Heart left ventricle (tissue), 16 donors: ENCODE measurements around the gene MAP1LC3A. TPM values are rescaled to one million over a fixed set of nuclear protein-coding genes. Genes with fewer than 3 reads are reported as not detected.

Source experiments
- ATAC-seq, 4 donors: fragments of 200-7000 bp; cut with Tn5 transposase; one replicate each; pipeline ENCODE4 v1.9.1; 2020 to 2022; ENCODE audit warnings: moderate library complexity in 4 of 4, mild to moderate bottlenecking in 3 of 4, moderate number of reproducible peaks in 1 of 4
- DNase-seq, 5 donors: peaks; one replicate each; pipeline ENCODE4 v3.0.0-alpha.2; 2020
- H3K27ac ChIP-seq, 12 donors: fragments of 200-600 bp; sonication (generic) in 4 of 12; one replicate each; pipeline versions ENCODE4 v1.5.0 to v1.8.0; 2016 to 2022; ENCODE audit warnings: mild to moderate bottlenecking in 2 of 12
- H3K27me3 ChIP-seq, 9 donors: fragments of 200-600 bp; sonication (generic) in 2 of 9; one replicate each; pipeline versions ENCODE4 v1.5.1 to v1.8.0; 2016 to 2022; ENCODE audit warnings: mild to moderate bottlenecking in 3 of 9
- H3K36me3 ChIP-seq, 9 donors: fragments of 200-600 bp; sonication (generic) in 2 of 9; one replicate each; pipeline versions ENCODE4 v1.5.0 to v1.8.0; 2018 to 2022; ENCODE audit warnings: mild to moderate bottlenecking in 2 of 9
- H3K4me1 ChIP-seq, 12 donors: fragments of 200-600 bp; sonication (generic) in 4 of 12; one replicate each; pipeline versions ENCODE4 v1.5.0 to v1.8.0; 2016 to 2022; ENCODE audit warnings: mild to moderate bottlenecking in 3 of 12
- H3K4me3 ChIP-seq, 12 donors: fragments of 200-600 bp; sonication (generic) in 4 of 12; one replicate each; pipeline versions ENCODE4 v1.5.0 to v1.8.0; 2017 to 2022; ENCODE audit warnings: mild to moderate bottlenecking in 9 of 12, moderate library complexity in 4 of 12
- H3K9me3 ChIP-seq, 12 donors: fragments of 200-600 bp; sonication (generic) in 4 of 12; one replicate each; pipeline versions ENCODE4 v1.5.0 to v1.8.0; 2016 to 2022; ENCODE audit warnings: mild to moderate bottlenecking in 1 of 12
- POLR2A ChIP-seq, 2 donors: fragments of 450-650 bp; IDR thresholded peaks; one replicate each; pipeline ENCODE4 v1.6.1; 2017; ENCODE audit warnings: antibody characterized with exemption in 2 of 2, mild to moderate bottlenecking in 2 of 2, moderate library complexity in 2 of 2
- WGBS, 4 donors: extraction: QIAGEN DNeasy Blood & Tissue Kit in 2 of 4; methylation state at CpG; one replicate each; pipeline versions ENCODE4 v1.1.5 to v1.1.7; 2013 to 2018; 5-methylcytosine and 5-hydroxymethylcytosine counted together
- intact Hi-C, 10 donors: fragments of 100-400 bp; cut with DNase I; formaldehyde crosslinking; loops; one replicate each; pipeline versions ENCODE4 v1.11.1 to v1.14.2; 2022
- polyA plus RNA-seq, 2 donors: library from polyadenylated mRNA; stranded (reverse); fragments of 200-250 nt; gene quantifications; one replicate each; pipeline ENCODE4 v1.2.3, GENCODE V29; 2013
- total RNA-seq, 9 donors: library from RNA; depleted of rRNA in 2 of 9; stranded (reverse); fragments of >200 nt in 2 of 9; fragmentation: NEBNext Ultra II Directional in 3 of 9; extraction: Animal tissue kit (Norgen Biotek cat#: 25700) in 3 of 9; gene quantifications; one replicate each; pipeline versions ENCODE4 v1.1.0 to v1.2.4, GENCODE V29; 2016 to 2023
- TF ChIP-seq, protein P1 (sequence below), 12 donors: fragments of 200-600 bp; sonication (generic) in 4 of 12; IDR thresholded peaks; one replicate each; pipeline versions ENCODE4 v1.5.0 to v1.8.0; 2018 to 2022; ENCODE audit warnings: antibody characterized with exemption in 12 of 12, mild to moderate bottlenecking in 5 of 12
- donor health status: ischemic (EF 13 %, LVEDD 7.1; RV severe dilation, severe dysfunction).
- donor health status: healthy with polysubstance abuse.
- donor health status: DM: no; HTN: yes; CAD: no.
- donor health status: DM: no; HTN: no; CAD: no.
- donor health status: ischemic (EF 25% LVEDD 6.9; RV normal size, moderate dysfunction).
- donor health status: ischemic (EF 25% LVEDD 5.7; RV mildly dilated, moderate dysfunction).
- donor health status: healthy.
- donor health status: DM: yes; HTN: yes; CAD: no.
- donor health status: ischemic (EF 35%, LVEDD 5.7; RV mildly dilated, moderate dysfunction).
- donor health status: nonischemic (EF 11% LVEDD 7.7; RV severe dilation, severe dysfunction).
- donor health status: DM: yes; HTN: yes; CAD: no.
- donor health status: PGD.
- donor health status: ischemic (EF 29% LVEDD 5.4; RV normal size, mild dysfunction).
- donor health status: nonischemic (EF 23%, LVEDD 6.1; RV moderate dilation, normal function).

Gene MAP1LC3A
- total and polyA plus RNA-seq, 11 donors: 42.8 to 212 (median 88.6) TPM

DNA sequence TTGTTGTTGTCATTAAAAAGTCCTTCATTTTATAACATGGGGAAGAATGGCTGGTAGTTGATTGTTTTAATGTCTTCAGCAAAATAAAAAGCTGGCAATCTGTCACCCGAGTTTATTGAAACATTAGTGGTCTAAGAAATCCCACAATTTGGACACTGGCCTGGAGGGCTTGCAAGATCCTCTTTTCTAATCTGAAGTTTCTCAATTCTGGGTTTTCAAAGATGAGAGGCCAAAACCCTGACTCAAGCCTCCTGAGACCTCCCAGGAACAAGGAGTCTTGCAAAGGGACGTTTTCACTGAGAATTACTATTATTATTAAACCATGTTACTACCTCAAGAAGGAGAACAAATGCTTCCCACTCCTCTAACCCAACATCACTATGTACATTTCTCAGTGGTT is 19.5 kb downstream of the MAP1LC3A start:
- Histone ChIP-seq H3K36me3 (peaks cover 0 to 38% (median 17%) of the 10 kb centered on the region in 9 donors), H3K27ac (peak overlapping the region; percentile 44 to 93 (median 78)), H3K4me1 (peaks cover 0 to 50% (median 17%) of the 10 kb centered on the region in 12 donors), H3K4me3 (no peak overlapping the region), H3K9me3 (no peaks in the 10 kb centered on the region), H3K27me3 (no peaks in the 10 kb centered on the region)
- WGBS, 4 donors: 47 to 59% (median 49%) methylated on average over 2 of the region's 2 CpGs
- intact Hi-C loops: loop anchor here in 7 of 10 donors (1.0 to 10.0 kb wide), 8 partner anchors 126 to 191 kb away; partner anchors contain the start of gene TP53INP2 (in 2 of the 7)
- no peak for TF ChIP-seq POLR2A (IDR thresholded peaks at IDR 0.05)
- TF ChIP-seq, protein P1, sequence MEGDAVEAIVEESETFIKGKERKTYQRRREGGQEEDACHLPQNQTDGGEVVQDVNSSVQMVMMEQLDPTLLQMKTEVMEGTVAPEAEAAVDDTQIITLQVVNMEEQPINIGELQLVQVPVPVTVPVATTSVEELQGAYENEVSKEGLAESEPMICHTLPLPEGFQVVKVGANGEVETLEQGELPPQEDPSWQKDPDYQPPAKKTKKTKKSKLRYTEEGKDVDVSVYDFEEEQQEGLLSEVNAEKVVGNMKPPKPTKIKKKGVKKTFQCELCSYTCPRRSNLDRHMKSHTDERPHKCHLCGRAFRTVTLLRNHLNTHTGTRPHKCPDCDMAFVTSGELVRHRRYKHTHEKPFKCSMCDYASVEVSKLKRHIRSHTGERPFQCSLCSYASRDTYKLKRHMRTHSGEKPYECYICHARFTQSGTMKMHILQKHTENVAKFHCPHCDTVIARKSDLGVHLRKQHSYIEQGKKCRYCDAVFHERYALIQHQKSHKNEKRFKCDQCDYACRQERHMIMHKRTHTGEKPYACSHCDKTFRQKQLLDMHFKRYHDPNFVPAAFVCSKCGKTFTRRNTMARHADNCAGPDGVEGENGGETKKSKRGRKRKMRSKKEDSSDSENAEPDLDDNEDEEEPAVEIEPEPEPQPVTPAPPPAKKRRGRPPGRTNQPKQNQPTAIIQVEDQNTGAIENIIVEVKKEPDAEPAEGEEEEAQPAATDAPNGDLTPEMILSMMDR (IDR thresholded peaks at IDR 0.05): no peak
- no peak for DNase-seq
- ATAC-seq: no peak

DNA sequence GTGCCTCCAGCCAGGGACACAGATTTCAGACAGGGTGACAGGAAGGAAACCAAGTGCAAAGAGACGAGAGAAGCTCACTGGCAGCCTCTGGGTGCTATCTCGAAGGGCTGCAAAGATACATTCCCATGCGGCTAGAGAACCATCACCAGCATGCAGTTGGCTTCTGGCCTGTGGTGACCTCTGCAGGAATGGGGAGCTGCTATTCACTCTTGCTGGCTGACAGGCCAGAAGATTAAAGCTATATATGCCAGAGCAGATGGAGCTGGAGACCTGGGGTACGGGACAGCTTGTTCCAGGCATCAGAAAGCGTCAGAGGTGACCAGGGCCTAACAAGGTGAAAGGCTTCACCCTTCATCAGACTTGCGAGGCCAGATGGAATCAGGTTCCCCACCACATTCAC is 20.0 kb downstream of the MAP1LC3A start:
- H3K4me1 ChIP-seq: peaks cover 0 to 53% (median 19%) of the 10 kb centered on the region in 12 donors
- peak overlapping the region; percentile 44 to 93 (median 78) for H3K27ac ChIP-seq
- no peaks in the 10 kb centered on the region for H3K9me3 ChIP-seq
- intact Hi-C loops: loop anchor here in 7 of 10 donors (1.0 to 10.0 kb wide), 8 partner anchors 126 to 190 kb away; partner anchors contain the start of gene TP53INP2 (in 2 of the 7)
- H3K36me3 ChIP-seq: peaks cover 0 to 38% (median 12%) of the 10 kb centered on the region in 9 donors
- H3K27me3 ChIP-seq: no peaks in the 10 kb centered on the region
- no peak overlapping the region for H3K4me3 ChIP-seq
- ATAC-seq: peak; percentile 88 to 91 (median 90)
- DNase-seq: peak in 4 of 5 donors; percentile 56 to 88 (median 75)
- TF ChIP-seq, protein P1 (IDR thresholded peaks at IDR 0.05): no peak
- no peak for TF ChIP-seq POLR2A (IDR thresholded peaks at IDR 0.05)
- 30 to 50% (median 34%) methylated on average over 6 of the region's 6 CpGs for WGBS, 4 donors

DNA sequence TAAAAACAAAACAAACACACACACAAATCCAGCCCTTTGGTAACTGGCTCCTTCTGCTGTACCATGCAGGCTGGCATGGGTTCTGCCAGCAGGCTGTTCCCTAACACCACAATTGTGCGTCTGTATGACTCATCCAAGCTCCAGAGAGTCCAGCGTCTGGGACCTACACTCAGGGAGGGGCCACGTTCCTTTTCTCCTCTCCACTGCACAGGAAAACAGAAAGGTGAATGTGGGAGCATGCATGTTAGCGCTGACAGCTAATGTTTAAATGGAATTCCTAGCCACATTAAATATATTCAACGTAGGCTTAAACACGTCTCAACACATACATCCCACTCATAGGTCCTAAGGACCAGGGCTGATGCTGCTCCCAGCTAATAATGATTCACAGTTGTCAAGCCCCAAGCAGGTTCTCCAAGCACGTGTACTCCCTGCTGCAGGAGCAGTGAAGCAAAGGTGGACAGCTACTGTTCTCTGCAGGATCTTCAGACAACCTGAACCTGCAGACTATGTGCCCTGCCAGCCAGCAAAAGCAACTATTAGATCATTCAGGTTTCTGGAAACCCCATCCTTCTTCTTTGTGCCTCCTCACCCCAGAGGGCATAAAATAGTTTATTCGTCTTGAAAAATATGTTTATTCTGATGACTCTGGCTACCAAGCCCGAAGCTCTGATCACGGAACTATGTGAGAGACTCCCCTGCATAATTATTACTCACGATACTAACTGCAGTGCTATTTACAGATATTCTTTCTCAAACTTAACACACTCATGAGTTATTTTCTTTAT is 20.9 kb downstream of the MAP1LC3A start:
- no peaks in the 10 kb centered on the region for H3K9me3 ChIP-seq
- H3K4me1 ChIP-seq: peaks cover 0 to 59% (median 22%) of the 10 kb centered on the region in 12 donors
- TF ChIP-seq, protein P1 (IDR thresholded peaks at IDR 0.05): peak; percentile 23 to 68 (median 54)
- no peak for TF ChIP-seq POLR2A (IDR thresholded peaks at IDR 0.05)
- peak; percentile 85 to 92 (median 92) for ATAC-seq
- peaks cover 0 to 30% (median 5%) of the 10 kb centered on the region in 9 donors for H3K36me3 ChIP-seq
- H3K4me3 ChIP-seq: no peak overlapping the region
- WGBS, 4 donors: 69 to 73% (median 70%) methylated on average over 10 to 11 of the region's 11 CpGs
- intact Hi-C loops: loop anchor here in 7 of 10 donors (1.0 to 10.0 kb wide), 8 partner anchors 125 to 190 kb away; partner anchors contain the start of gene TP53INP2 (in 1 of the 7)
- H3K27me3 ChIP-seq: no peaks in the 10 kb centered on the region
- peak in 4 of 5 donors; percentile 51 to 82 (median 68) for DNase-seq
- peak overlapping the region; percentile 44 to 93 (median 78) for H3K27ac ChIP-seq
